Astrocyte of the cerebellum (primary cell): ENCODE results near the gene TEX35.

Experiments
- DNase-seq: peaks from one replicate; pipeline ENCODE4 v3.0.0-alpha.2; 2011; ENCODE audit warnings: low read depth
- H3K4me3 ChIP-seq: 2 replicates; pipeline ENCODE4 v1.5.1; 2011; ENCODE audit warnings: mild to moderate bottlenecking, low read depth, low read length, moderate library complexity
- in situ Hi-C: cut with HindIII; loops from 2 replicates; pipeline ENCODE4 v1.10.0; 2017; ENCODE audit warnings: low sequenced_read_pairs
- TF ChIP-seq, protein P1 (sequence below): IDR thresholded peaks from 2 replicates; pipeline ENCODE4 v1.5.1; 2012; ENCODE audit warnings: low read length, low read depth, moderate library complexity, mild to moderate bottlenecking; ENCODE audit errors: missing control alignments

TEX35 gene

DNA sequence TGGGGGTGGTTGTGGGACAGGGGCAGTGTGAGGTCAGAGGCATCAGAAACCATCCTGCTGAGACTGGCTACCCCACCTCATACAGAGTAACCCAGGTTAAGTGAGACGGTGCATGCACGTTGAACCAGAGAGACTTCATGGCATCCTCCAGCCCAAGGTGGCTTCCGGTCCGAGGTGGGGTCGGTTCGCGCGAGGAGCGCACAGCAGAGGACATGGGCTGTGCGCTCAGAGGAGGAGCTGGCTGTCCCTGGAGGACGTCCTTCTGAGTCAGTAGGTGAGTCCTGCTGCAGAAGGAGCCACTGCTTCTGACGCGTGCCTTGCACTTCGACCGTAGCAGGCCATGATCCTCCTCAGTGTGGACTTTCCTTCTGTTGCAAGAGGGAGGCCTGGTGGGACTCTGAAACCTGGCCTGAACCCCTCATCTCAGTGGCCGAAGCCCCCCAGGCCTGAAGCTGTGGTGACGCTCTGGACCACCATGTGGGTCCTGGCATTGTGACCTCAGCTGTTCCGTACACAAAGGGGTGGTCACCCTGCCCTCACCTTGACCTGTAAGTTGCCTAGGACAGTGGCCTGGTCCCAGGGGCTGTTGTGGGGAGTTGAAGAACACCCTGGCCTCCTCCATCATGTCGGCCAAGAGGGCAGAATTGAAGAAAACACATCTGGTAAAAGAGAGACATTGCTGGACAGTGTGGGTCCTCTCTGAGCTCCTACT, at the start of gene TEX35:
Gene TEX35 (plus strand): TSS at position 544 of the 712 bp plus-strand sequence. CDS start 80 bp downstream, at position 624.
- DNase-seq, result no peak
- TF ChIP-seq, protein P1, sequence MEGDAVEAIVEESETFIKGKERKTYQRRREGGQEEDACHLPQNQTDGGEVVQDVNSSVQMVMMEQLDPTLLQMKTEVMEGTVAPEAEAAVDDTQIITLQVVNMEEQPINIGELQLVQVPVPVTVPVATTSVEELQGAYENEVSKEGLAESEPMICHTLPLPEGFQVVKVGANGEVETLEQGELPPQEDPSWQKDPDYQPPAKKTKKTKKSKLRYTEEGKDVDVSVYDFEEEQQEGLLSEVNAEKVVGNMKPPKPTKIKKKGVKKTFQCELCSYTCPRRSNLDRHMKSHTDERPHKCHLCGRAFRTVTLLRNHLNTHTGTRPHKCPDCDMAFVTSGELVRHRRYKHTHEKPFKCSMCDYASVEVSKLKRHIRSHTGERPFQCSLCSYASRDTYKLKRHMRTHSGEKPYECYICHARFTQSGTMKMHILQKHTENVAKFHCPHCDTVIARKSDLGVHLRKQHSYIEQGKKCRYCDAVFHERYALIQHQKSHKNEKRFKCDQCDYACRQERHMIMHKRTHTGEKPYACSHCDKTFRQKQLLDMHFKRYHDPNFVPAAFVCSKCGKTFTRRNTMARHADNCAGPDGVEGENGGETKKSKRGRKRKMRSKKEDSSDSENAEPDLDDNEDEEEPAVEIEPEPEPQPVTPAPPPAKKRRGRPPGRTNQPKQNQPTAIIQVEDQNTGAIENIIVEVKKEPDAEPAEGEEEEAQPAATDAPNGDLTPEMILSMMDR, result no peak
- in situ Hi-C loops, result loop anchor here (10.0 kb wide), 1 partner anchor 58 kb away; no protein-coding TSS in a partner anchor
- H3K4me3 ChIP-seq, result no peak within 1 kb of the TSS

DNA sequence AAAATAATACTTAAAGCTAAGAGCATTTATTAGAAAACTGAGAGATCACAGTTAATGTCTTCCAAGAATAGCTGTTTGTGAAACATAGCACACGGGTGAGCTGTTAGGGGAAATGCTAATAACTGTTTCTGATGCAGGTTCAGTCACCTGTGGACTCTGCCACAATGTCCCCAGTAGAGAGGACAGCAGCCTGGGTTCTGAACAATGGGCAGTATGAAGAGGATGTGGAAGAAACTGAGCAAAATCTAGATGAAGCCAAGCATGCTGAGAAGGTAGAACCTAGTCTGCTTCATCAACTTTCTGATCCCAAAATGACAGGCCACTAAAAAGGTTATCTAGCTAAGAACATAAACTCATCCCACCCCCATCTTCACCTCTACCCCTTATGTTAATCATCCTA, 48.8 kb upstream of the TEX35 start:
- TF ChIP-seq, protein P1, result no peak
- no peak overlapping the region for H3K4me3 ChIP-seq
- in situ Hi-C loops, result no loop called here
- DNase-seq, result no peak

DNA sequence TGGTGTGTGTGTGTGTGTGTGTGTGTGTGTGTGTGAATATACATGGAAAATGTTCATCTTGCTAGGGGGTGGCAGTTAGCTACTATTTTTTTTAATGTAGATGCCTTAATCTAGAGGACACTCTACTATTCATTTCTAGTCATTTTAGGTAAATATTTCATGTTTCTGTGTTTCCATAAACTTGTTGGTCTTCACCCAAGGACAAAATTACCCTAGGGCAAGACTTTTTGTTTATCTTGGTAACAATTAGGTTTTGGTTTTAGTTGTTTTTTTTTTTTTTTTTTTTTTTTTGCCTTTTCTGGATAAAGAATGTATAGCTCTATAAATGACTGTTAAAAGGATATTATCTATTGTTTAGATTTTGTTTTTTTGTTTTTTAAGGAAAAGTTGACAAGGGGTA, 48.3 kb upstream of the TEX35 start:
- in situ Hi-C loops, result no loop called here
- TF ChIP-seq, protein P1, result no peak
- no peak for DNase-seq
- H3K4me3 ChIP-seq, result no peak overlapping the region

DNA sequence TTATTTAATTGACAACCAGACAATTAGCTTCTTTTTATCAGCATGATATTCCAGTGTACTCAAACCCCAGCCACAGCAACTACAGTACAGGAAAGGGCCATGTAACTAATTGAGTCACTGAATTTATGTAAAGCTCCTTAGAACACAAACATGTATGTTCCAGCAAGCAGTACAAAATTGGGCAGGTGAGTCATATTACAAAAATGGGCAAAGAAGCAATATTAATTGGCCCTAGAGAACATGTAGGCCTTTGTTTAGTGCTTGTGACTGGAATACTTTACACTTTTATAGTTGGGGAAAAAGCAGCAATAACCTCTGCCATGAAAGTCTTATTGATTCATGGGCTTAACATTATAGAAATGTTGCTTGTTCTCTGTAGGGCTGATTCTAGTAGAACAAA, 47.9 kb upstream of the TEX35 start:
- in situ Hi-C loops, result no loop called here
- TF ChIP-seq, protein P1, result no peak
- no peak overlapping the region for H3K4me3 ChIP-seq
- DNase-seq, result peak; percentile 26

DNA sequence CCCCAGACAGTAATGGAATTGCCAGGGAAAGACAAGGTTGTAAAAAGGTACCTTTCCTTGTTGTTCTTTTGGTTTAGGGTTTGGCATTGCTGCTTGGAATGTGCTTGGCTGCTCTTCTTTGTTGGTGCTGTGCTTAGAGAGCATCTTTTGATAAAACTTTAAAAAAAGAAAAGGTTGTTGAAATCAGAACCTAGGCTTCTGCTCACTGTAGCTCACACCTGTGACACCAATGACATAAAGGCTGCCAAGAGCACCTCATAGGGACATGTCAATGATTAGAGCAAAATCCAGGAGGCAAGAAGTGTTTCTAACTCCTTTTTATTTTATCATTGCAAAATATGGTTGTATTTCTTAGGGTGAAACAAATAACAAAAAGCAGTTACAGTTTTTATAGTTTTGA, 45.1 kb upstream of the TEX35 start:
- TF ChIP-seq, protein P1, result no peak
- H3K4me3 ChIP-seq, result no peak overlapping the region
- DNase-seq, result no peak
- in situ Hi-C loops, result no loop called here

DNA sequence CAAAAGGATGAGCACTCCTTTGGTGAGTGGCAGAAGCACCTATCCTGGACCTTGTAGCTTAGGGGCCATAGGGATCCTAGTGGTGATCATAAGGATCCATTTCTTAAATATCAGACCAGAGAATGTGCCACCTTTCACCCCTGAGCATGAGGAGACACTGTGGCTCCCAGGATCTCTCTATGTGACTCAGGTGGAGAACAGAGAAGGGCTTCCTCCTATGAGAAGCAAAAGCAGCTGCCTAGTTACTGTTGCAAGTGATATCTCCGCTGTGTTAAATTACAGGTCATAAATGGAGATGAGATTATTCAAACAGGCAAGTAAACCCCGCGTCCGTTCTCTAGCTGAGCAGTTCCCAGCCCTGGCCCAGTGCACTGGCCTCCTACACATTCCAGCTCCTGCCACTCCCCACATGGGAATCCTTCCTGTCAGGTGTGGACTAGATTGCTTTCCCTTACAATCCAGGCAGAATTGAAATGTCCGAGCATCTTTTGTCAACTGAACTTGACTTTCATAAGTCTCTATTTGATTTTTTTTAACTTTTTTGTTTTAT, 42.4 kb upstream of the TEX35 start:
- in situ Hi-C loops, result loop anchor here (10.0 kb wide), 1 partner anchor 146 kb away; no protein-coding TSS in a partner anchor
- DNase-seq, result no peak
- H3K4me3 ChIP-seq, result no peak overlapping the region
- TF ChIP-seq, protein P1, result no peak
